Cerebellar nuclear complex (tissue), 1 donor: ENCODE results near the gene BCL6.

ENCODE experiments used
- DNase-seq, 2 experiments: peaks; one replicate each; lab custom pipeline; 2025; lab: John Stamatoyannopoulos, UW

BCL6 gene

GRCh38 chr3:187739094-187739560, 6.1 kb downstream of the BCL6 start:
- no peak for DNase-seq

- DNase-seq = peak in 1 of 2 experiments; percentile 86
Measured at GRCh38 chr3:187738331-187739093, 6.8 kb downstream of the BCL6 start.

- no peak for DNase-seq
Measured at GRCh38 chr3:187738071-187738330, 7.3 kb downstream of the BCL6 start.

- no peak for DNase-seq
Measured at GRCh38 chr3:187737368-187738070, 7.7 kb downstream of the BCL6 start.

GRCh38 chr3:187737006-187737367, 8.3 kb downstream of the BCL6 start:
- no peak for DNase-seq

GRCh38 chr3:187736418-187736871, 8.8 kb downstream of the BCL6 start:
- no peak for DNase-seq

- no peak for DNase-seq
Measured at GRCh38 chr3:187735837-187736236, 9.4 kb downstream of the BCL6 start.

GRCh38 chr3:187735383-187735782, 9.9 kb downstream of the BCL6 start:
- DNase-seq = no peak

- DNase-seq = no peak
Measured at GRCh38 chr3:187734841-187735240, 10.4 kb downstream of the BCL6 start.

GRCh38 chr3:187733371-187733770, 11.9 kb downstream of the BCL6 start:
- no peak for DNase-seq

- no peak for DNase-seq
Measured at GRCh38 chr3:187729598-187729997, 15.7 kb downstream of the BCL6 start.

- no peak for DNase-seq
Measured at GRCh38 chr3:187728940-187729583, 16.2 kb downstream of the BCL6 start.

- no peak for DNase-seq
Measured at GRCh38 chr3:187728248-187728647, 17.0 kb downstream of the BCL6 start.

- DNase-seq = no peak
Measured at GRCh38 chr3:187726564-187726963, 18.7 kb downstream of the BCL6 start.

- DNase-seq = no peak
Measured at GRCh38 chr3:187725653-187726370, 19.5 kb downstream of the BCL6 start.

- DNase-seq = no peak
Measured at GRCh38 chr3:187725224-187725623, 20.0 kb downstream of the BCL6 start.

- no peak for DNase-seq
Measured at GRCh38 chr3:187722206-187722612, 23.1 kb downstream of the BCL6 start.

- DNase-seq = no peak
Measured at GRCh38 chr3:187721055-187721454, 24.2 kb downstream of the BCL6 start.

- DNase-seq = no peak
Measured at GRCh38 chr3:187720337-187720670, 25.0 kb downstream of the BCL6 start.

GRCh38 chr3:187719628-187720336, 25.5 kb downstream of the BCL6 start:
- DNase-seq = no peak

- DNase-seq = no peak
Measured at GRCh38 chr3:187718802-187719201, 26.5 kb downstream of the BCL6 start.

GRCh38 chr3:187717572-187717971, 27.7 kb downstream of the BCL6 start:
- no peak for DNase-seq
